CD4-positive, alpha-beta memory T cell (primary cell): Measurements from ENCODE around the gene LARP7. TPM values are rescaled to one million over a fixed set of nuclear protein-coding genes. Genes with fewer than 3 reads are reported as not detected.

Experiments
- microRNA-seq: library from miRNA; unstranded; fragments of <30 nt; microRNA quantifications from one replicate; pipeline ENCODE4 v1.2.0, GENCODE V29; 2021; ENCODE audit warnings: borderline replicate concordance, borderline number of aligned reads, borderline microRNAs expressed, mixed read lengths
- polyA plus RNA-seq, 2 donors: library from polyadenylated mRNA; unstranded; fragments of 300-500 nt; fragmentation: Illumina TruSeq; gene quantifications; one replicate each; pipeline ENCODE4 v1.2.3, GENCODE V29; 2021
- total RNA-seq, 2 experiments: library from RNA; stranded (reverse); gene quantifications; one replicate each; pipeline ENCODE4 v1.2.3, GENCODE V29; 2021

Gene LARP7
- total and polyA plus RNA-seq, 4 experiments from 2014 or later = 22.0 to 47.9 (median 40.6) TPM

Small RNAs within 50 kb of the gene (microRNA-seq; reads per million reads assigned to microRNA genes)
- gene MIR302A (not detected), gene MIR302B (not detected), gene MIR302C (not detected), gene MIR302D (not detected), gene MIR367 (not detected)

Other genes with a start within 250 kb of the LARP7 start
- not detected for gene NEUROG2, start 121.0 kb upstream of the LARP7 start, total RNA-seq
- gene NEUROG2, start 121.0 kb upstream of the LARP7 start, polyA plus RNA-seq = not detected
- gene ZGRF1, start 234 bp upstream of the LARP7 start, total RNA-seq = 1 to 10 TPM; 6.2 to 7.6 TPM
- 1 to 10 TPM; 1.4 TPM for gene ZGRF1, start 234 bp upstream of the LARP7 start, polyA plus RNA-seq